Breast epithelium (tissue), 3 donors: ENCODE measurements around the gene COPS6.

Experiments used
- POLR2A ChIP-seq: fragments of 450-650 bp; IDR thresholded peaks from one replicate; pipeline ENCODE4 v1.6.1; 2016; ENCODE audit warnings: antibody characterized with exemption, mild to moderate bottlenecking, moderate library complexity
- TF ChIP-seq, protein P1 (sequence below), 3 donors: fragments of 450-650 bp; IDR thresholded peaks; one replicate each; pipeline ENCODE4 v1.5.1; 2016 to 2017; ENCODE audit warnings: antibody characterized with exemption in 3 of 3, mild to moderate bottlenecking in 3 of 3, moderate library complexity in 3 of 3

DNA sequence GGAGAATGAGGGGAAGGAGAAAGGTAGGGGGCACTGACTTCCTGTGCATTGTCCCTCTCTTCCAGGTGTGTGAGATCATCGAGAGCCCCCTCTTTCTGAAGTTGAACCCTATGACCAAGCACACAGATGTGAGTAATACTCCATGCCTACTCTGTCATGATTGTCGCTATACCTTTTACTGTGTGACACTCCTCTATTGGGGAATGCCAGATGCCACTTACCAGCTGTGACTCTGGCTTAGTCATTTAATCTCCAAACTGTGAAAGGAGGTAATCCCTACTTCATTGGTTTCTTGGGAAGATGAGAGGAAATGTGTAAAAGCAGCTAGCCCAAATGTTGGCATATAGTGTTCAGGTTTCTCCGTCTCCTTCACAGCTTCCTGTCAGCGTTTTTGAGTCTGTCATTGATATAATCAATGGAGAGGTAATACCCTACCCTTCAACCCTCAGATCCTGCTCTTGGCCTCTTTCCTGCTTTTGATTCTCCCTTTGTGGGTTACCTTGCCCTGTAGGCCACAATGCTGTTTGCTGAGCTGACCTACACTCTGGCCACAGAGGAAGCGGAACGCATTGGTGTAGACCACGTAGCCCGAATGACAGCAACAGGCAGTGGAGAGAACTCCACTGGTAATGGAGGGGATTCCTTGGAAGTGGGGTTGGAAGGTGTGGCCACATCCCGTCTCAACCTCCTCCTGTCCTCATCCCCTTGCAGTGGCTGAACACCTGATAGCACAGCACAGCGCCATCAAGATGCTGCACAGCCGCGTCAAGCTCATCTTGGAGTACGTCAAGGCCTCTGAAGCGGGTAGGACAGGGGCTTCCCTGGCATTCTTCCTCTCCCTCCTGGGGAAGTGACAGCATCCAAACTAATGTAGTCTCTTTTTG, 2.0 kb downstream of the COPS6 start:
- TF ChIP-seq, protein P1, sequence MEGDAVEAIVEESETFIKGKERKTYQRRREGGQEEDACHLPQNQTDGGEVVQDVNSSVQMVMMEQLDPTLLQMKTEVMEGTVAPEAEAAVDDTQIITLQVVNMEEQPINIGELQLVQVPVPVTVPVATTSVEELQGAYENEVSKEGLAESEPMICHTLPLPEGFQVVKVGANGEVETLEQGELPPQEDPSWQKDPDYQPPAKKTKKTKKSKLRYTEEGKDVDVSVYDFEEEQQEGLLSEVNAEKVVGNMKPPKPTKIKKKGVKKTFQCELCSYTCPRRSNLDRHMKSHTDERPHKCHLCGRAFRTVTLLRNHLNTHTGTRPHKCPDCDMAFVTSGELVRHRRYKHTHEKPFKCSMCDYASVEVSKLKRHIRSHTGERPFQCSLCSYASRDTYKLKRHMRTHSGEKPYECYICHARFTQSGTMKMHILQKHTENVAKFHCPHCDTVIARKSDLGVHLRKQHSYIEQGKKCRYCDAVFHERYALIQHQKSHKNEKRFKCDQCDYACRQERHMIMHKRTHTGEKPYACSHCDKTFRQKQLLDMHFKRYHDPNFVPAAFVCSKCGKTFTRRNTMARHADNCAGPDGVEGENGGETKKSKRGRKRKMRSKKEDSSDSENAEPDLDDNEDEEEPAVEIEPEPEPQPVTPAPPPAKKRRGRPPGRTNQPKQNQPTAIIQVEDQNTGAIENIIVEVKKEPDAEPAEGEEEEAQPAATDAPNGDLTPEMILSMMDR (IDR thresholded peaks at IDR 0.05) = no peak
- TF ChIP-seq POLR2A = no peak
